GM12878 (cell line): Measurements from ENCODE around the gene C18orf63.

ENCODE experiments used
- CTCF ChIP-seq, 3 experiments: IDR thresholded peaks in 2 of 3; conservative IDR thresholded peaks in 1 of 3; 2 replicates each; pipeline ENCODE4 v1.5.1; 2011; ENCODE audit warnings: low read depth in 3 of 3, low read length in 3 of 3, mild to moderate bottlenecking in 3 of 3, control low read depth in 2 of 3, moderate library complexity in 2 of 3, inconsistent platforms in 1 of 3, mixed read lengths in 1 of 3; ENCODE audit not compliant: control insufficient read depth in 2 of 3, insufficient read depth in 1 of 3; ENCODE audit errors: extremely low read depth in 1 of 3
- ELK1 ChIP-seq: IDR thresholded peaks from 2 replicates; pipeline ENCODE4 v1.6.1; 2012; ENCODE audit warnings: low read depth, low read length, improper control_type of control experiment
- EP300 ChIP-seq, 2 experiments: fragments of 150-350 bp in 1 of 2; IDR thresholded peaks; 2 replicates each; pipeline ENCODE4 v1.6.1; 2011 to 2012; ENCODE audit warnings: low read depth in 2 of 2, low read length in 2 of 2, borderline replicate concordance in 1 of 2, improper control_type of control experiment in 1 of 2, inconsistent platforms in 1 of 2; ENCODE audit not compliant: control insufficient read depth in 1 of 2
- ETV6 ChIP-seq, 2 experiments: fragments of 450-650 bp in 1 of 2; IDR thresholded peaks in 1 of 2; conservative IDR thresholded peaks in 1 of 2; 2 replicates each; pipeline ENCODE4 v1.6.1; 2014; ENCODE audit warnings: antibody characterized with exemption in 1 of 2, borderline replicate concordance in 1 of 2, low read depth in 1 of 2, mild to moderate bottlenecking in 1 of 2, moderate library complexity in 1 of 2
- HDAC2 ChIP-seq: fragments of 200-600 bp; sonication (generic); IDR thresholded peaks from 2 replicates; pipeline ENCODE4 v1.6.1; 2017
- MXI1 ChIP-seq: fragments of 150-350 bp; IDR thresholded peaks from 2 replicates; pipeline ENCODE4 v1.6.1; 2011; ENCODE audit warnings: low read depth, mild to moderate bottlenecking, inconsistent platforms, low read length, improper control_type of control experiment
- POLR2AphosphoS5 ChIP-seq: IDR thresholded peaks from 2 replicates; pipeline ENCODE4 v1.6.1; 2011; ENCODE audit warnings: mild to moderate bottlenecking, low read length, inconsistent platforms
- PRDM15 ChIP-seq: fragments of 450-650 bp; formaldehyde crosslinking; IDR thresholded peaks from 2 replicates; pipeline ENCODE4 v1.4.0; 2020; ENCODE audit warnings: mild to moderate bottlenecking, moderate library complexity
- RAD51 ChIP-seq: fragments of 450-650 bp; IDR thresholded peaks from 2 replicates; pipeline ENCODE4 v1.6.1; 2016; ENCODE audit warnings: moderate library complexity, mild to moderate bottlenecking, inconsistent platforms
- TBL1XR1 ChIP-seq: IDR thresholded peaks from 2 replicates; pipeline ENCODE4 v1.6.1; 2012; ENCODE audit warnings: low read depth, low read length, improper control_type of control experiment
- ZNF274 ChIP-seq: IDR thresholded peaks from one replicate; pipeline ENCODE4 v1.8.0; 2011; ENCODE audit not compliant: insufficient read length, insufficient read depth
- TF ChIP-seq, protein P1 (sequence below): fragments of 450-650 bp; IDR thresholded peaks from 2 replicates; pipeline ENCODE4 v1.6.1; 2016; ENCODE audit warnings: mild to moderate bottlenecking, moderate library complexity, borderline replicate concordance

GRCh38 chr18:74395648-74396154 is 80.1 kb downstream of the C18orf63 start:
- TF ChIP-seq POLR2AphosphoS5 (no peak), RAD51 (no peak), ETV6 (conservative IDR thresholded peaks at IDR 0.05 in 1 of 2, IDR thresholded peaks at IDR 0.05 in 1 of 2; ENCODE audit: borderline replicate concordance in 1 of 2, low read depth in 1 of 2) (no peak), ZNF274 (no peak), MXI1 (no peak), ELK1 (no peak), TBL1XR1 (no peak), PRDM15 (CRISPR knock-in tag) (no peak), HDAC2 (no peak), CTCF (IDR thresholded peaks at IDR 0.05 in 2 of 3, conservative IDR thresholded peaks at IDR 0.05 in 1 of 3; ENCODE audit: control insufficient read depth in 2 of 3, extremely low read depth in 1 of 3, insufficient read depth in 1 of 3, low read depth in 3 of 3, low read length in 3 of 3) (no peak), EP300 (IDR thresholded peaks at IDR 0.05; ENCODE audit: borderline replicate concordance in 1 of 2, control insufficient read depth in 1 of 2, low read depth in 2 of 2, low read length in 2 of 2) (no peak)
- TF ChIP-seq, protein P1, sequence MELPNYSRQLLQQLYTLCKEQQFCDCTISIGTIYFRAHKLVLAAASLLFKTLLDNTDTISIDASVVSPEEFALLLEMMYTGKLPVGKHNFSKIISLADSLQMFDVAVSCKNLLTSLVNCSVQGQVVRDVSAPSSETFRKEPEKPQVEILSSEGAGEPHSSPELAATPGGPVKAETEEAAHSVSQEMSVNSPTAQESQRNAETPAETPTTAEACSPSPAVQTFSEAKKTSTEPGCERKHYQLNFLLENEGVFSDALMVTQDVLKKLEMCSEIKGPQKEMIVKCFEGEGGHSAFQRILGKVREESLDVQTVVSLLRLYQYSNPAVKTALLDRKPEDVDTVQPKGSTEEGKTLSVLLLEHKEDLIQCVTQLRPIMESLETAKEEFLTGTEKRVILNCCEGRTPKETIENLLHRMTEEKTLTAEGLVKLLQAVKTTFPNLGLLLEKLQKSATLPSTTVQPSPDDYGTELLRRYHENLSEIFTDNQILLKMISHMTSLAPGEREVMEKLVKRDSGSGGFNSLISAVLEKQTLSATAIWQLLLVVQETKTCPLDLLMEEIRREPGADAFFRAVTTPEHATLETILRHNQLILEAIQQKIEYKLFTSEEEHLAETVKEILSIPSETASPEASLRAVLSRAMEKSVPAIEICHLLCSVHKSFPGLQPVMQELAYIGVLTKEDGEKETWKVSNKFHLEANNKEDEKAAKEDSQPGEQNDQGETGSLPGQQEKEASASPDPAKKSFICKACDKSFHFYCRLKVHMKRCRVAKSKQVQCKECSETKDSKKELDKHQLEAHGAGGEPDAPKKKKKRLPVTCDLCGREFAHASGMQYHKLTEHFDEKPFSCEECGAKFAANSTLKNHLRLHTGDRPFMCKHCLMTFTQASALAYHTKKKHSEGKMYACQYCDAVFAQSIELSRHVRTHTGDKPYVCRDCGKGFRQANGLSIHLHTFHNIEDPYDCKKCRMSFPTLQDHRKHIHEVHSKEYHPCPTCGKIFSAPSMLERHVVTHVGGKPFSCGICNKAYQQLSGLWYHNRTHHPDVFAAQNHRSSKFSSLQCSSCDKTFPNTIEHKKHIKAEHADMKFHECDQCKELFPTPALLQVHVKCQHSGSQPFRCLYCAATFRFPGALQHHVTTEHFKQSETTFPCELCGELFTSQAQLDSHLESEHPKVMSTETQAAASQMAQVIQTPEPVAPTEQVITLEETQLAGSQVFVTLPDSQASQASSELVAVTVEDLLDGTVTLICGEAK, result no peak
